ENCODE measurements around the gene THEMIS.
A peak's percentile ranks its signal among the peaks of the same experiment; 100 is the strongest.

Gene THEMIS

GRCh38 chr6:127866766-127867165 lies 34.1 kb downstream of the THEMIS start:
- Mint-ChIP-seq H3K36me3 (ENCODE audit: insufficient read depth) (peaks cover 19% of the 10 kb centered on the region), H3K27me3 (no peaks in the 10 kb centered on the region), H3K4me3 (peak overlapping the region in 1 of 2 donors; percentile 39), H3K27ac (no peak overlapping the region), H3K9me3 (no peaks in the 10 kb centered on the region), H3K4me1 (ENCODE audit: low read depth in 2 of 2) (peaks cover 35 to 66% of the 10 kb centered on the region in 2 donors)
- DNase-seq (no peak), ATAC-seq (replicated peaks) (no peak)

- Mint-ChIP-seq H3K36me3 (ENCODE audit: insufficient read depth) (peaks cover 20% of the 10 kb centered on the region), H3K4me3 (peak overlapping the region in 1 of 2 donors; percentile 28), H3K27me3 (no peaks in the 10 kb centered on the region), H3K4me1 (ENCODE audit: low read depth in 2 of 2) (peaks cover 24 to 56% of the 10 kb centered on the region in 2 donors), H3K27ac (peak overlapping the region; percentile 44 to 75), H3K9me3 (no peaks in the 10 kb centered on the region)
- no peak for DNase-seq
- ATAC-seq (replicated peaks): no peak
Measured at GRCh38 chr6:127865108-127865507, 35.8 kb downstream of the THEMIS start.

- H3K9me3 Mint-ChIP-seq: no peaks in the 10 kb centered on the region
- H3K36me3 Mint-ChIP-seq (ENCODE audit: insufficient read depth): peaks cover 20% of the 10 kb centered on the region
- H3K4me3 Mint-ChIP-seq: peak overlapping the region in 1 of 2 donors; percentile 28
- peak overlapping the region; percentile 44 to 75 for H3K27ac Mint-ChIP-seq
- H3K27me3 Mint-ChIP-seq: no peaks in the 10 kb centered on the region
- ATAC-seq (replicated peaks) (no peak), DNase-seq (no peak)
- peaks cover 21 to 56% of the 10 kb centered on the region in 2 donors for H3K4me1 Mint-ChIP-seq (ENCODE audit: low read depth in 2 of 2)
Measured at GRCh38 chr6:127864701-127865100, 36.2 kb downstream of the THEMIS start.

- ATAC-seq (replicated peaks) (no peak), DNase-seq (no peak)
- H3K4me1 Mint-ChIP-seq (ENCODE audit: low read depth in 2 of 2): peaks cover 30 to 62% of the 10 kb centered on the region in 2 donors
- H3K27ac Mint-ChIP-seq: no peak overlapping the region
- no peak overlapping the region for H3K4me3 Mint-ChIP-seq
- no peaks in the 10 kb centered on the region for H3K27me3 Mint-ChIP-seq
- H3K36me3 Mint-ChIP-seq (ENCODE audit: insufficient read depth): peaks cover 15% of the 10 kb centered on the region
- H3K9me3 Mint-ChIP-seq: no peaks in the 10 kb centered on the region
Measured at GRCh38 chr6:127860723-127861122, 40.1 kb downstream of the THEMIS start.

- Mint-ChIP-seq H3K27ac (no peak overlapping the region), H3K4me1 (ENCODE audit: low read depth in 2 of 2) (peaks cover 29 to 64% of the 10 kb centered on the region in 2 donors), H3K4me3 (no peak overlapping the region), H3K27me3 (no peaks in the 10 kb centered on the region), H3K9me3 (no peaks in the 10 kb centered on the region), H3K36me3 (ENCODE audit: insufficient read depth) (peaks cover 15% of the 10 kb centered on the region)
- ATAC-seq (replicated peaks): no peak
- no peak for DNase-seq
Measured at GRCh38 chr6:127859956-127860355, 40.9 kb downstream of the THEMIS start.

DNA sequence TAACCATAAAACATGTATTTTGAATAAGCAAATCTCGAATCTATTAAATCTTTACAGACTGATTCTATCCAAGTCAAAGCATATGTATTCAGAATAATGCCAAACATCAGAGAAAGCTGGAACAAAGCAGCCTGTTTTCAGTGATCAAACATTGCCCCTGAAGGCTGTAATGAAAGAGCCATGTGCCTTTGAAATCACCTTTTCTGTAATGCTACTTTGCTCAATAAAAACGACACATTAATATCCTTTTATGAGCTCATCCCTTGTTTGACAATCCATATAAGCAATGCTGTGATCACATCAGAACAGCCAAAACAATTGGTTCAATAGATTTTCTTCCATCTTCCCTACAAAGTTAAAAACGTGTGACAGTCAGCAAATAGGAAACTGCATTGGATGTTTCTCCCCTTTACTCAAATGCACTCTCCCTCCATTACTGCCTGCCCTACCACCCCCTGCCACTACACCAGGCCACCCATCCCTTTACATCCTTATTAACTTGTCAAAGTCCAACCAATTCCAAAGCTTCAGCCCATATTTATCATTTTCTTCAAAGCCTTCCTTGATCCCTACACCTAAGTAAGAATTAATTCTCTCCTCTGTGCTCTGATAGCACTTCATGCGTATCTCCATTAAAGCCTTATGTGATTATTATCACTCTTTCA lies 42.0 kb downstream of the THEMIS start:
- Mint-ChIP-seq H3K9me3 (no peaks in the 10 kb centered on the region), H3K27me3 (no peaks in the 10 kb centered on the region), H3K4me3 (no peak overlapping the region), H3K4me1 (ENCODE audit: low read depth in 2 of 2) (peaks cover 28 to 57% of the 10 kb centered on the region in 2 donors), H3K36me3 (ENCODE audit: insufficient read depth) (peaks cover 15% of the 10 kb centered on the region), H3K27ac (peak overlapping the region in 1 of 2 donors; percentile 9)
- DNase-seq: no peak
- ATAC-seq (replicated peaks): no peak

- Mint-ChIP-seq H3K36me3 (ENCODE audit: insufficient read depth) (peaks cover 17% of the 10 kb centered on the region), H3K27me3 (no peaks in the 10 kb centered on the region), H3K27ac (peak overlapping the region; percentile 19 to 69), H3K4me3 (peak overlapping the region in 1 of 2 donors; percentile 50), H3K4me1 (ENCODE audit: low read depth in 2 of 2) (peaks cover 30 to 57% of the 10 kb centered on the region in 2 donors), H3K9me3 (no peaks in the 10 kb centered on the region)
- ATAC-seq (replicated peaks) (peak; percentile 29), DNase-seq (no peak)
Measured at GRCh38 chr6:127857051-127857637, 43.7 kb downstream of the THEMIS start.

DNA sequence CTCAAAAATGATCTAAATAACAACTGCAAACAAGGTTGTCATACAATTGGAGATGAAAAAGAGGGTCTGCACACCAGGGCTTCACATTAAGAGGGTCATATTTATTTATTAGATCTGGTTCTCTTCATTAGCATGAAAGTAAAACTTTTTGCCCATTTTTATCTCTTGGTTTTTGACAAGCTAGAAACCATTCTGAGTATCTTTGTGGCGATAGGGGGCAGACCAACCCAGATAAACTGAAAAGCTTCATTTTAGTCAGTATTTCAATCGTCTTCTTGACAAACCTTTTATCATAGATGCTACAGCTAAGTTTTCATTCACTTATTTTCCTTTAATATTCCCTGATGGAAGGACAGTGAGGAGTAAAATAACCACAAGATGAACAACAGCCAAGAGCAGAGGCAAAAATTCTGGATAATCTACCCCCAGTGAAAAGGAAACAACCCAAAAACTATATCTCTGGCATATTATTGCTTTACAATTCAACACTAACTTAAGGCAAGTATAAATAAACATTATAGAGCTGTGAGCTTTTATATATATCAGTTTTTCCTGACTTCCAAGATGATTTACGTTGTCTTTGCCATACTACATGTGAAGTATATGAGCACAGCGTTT lies 45.2 kb downstream of the THEMIS start:
- Mint-ChIP-seq H3K4me1 (ENCODE audit: low read depth in 2 of 2) (peaks cover 32 to 70% of the 10 kb centered on the region in 2 donors), H3K27ac (peak overlapping the region; percentile 19 to 69), H3K9me3 (no peaks in the 10 kb centered on the region), H3K4me3 (peak overlapping the region in 1 of 2 donors; percentile 37), H3K36me3 (ENCODE audit: insufficient read depth) (peaks cover 18% of the 10 kb centered on the region), H3K27me3 (no peaks in the 10 kb centered on the region)
- DNase-seq (peak; percentile 43 to 62 (median 43)), ATAC-seq (replicated peaks) (peak; percentile 66)

GRCh38 chr6:127854009-127854408 lies 46.8 kb downstream of the THEMIS start:
- ATAC-seq (replicated peaks): no peak
- Mint-ChIP-seq H3K27ac (peak overlapping the region; percentile 10 to 69), H3K4me1 (ENCODE audit: low read depth in 2 of 2) (peaks cover 34 to 70% of the 10 kb centered on the region in 2 donors), H3K9me3 (no peaks in the 10 kb centered on the region), H3K27me3 (no peaks in the 10 kb centered on the region), H3K4me3 (no peak overlapping the region), H3K36me3 (ENCODE audit: insufficient read depth) (peaks cover 23% of the 10 kb centered on the region)
- no peak for DNase-seq

- Mint-ChIP-seq H3K4me3 (peak overlapping the region in 1 of 2 donors; percentile 13), H3K9me3 (no peaks in the 10 kb centered on the region), H3K36me3 (ENCODE audit: insufficient read depth) (peaks cover 35% of the 10 kb centered on the region), H3K27me3 (no peaks in the 10 kb centered on the region), H3K27ac (peak overlapping the region in 1 of 2 donors; percentile 35), H3K4me1 (ENCODE audit: low read depth in 2 of 2) (peaks cover 32 to 66% of the 10 kb centered on the region in 2 donors)
- ATAC-seq (replicated peaks): no peak
- no peak for DNase-seq
Measured at GRCh38 chr6:127851197-127851596, 49.7 kb downstream of the THEMIS start.

DNA sequence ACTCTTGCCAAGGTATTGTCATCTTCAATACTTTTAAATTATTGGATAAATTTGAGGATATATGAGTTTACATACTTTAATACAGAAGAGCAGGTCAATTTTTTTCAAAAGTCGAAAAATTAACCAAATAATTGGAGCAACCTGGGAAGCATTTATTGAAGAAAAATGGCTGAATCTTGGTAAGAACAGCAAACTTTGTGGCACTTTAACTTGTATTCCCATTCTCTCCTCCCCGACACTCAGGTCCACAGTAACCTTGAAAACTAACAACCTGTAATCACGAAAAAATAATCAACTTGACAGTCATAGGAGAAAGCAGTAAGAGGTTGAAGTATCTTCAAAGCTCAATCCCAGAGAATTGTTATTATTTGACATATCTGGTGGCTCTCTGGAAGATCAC lies 55.6 kb downstream of the THEMIS start:
- ATAC-seq (replicated peaks) (no peak), DNase-seq (no peak)
- Mint-ChIP-seq H3K4me1 (ENCODE audit: low read depth in 2 of 2) (peaks cover 18 to 42% of the 10 kb centered on the region in 2 donors), H3K36me3 (ENCODE audit: insufficient read depth) (peaks cover 36% of the 10 kb centered on the region), H3K4me3 (no peak overlapping the region), H3K27ac (no peak overlapping the region), H3K27me3 (no peaks in the 10 kb centered on the region), H3K9me3 (no peaks in the 10 kb centered on the region)

- Mint-ChIP-seq H3K36me3 (ENCODE audit: insufficient read depth) (peaks cover 36% of the 10 kb centered on the region), H3K4me1 (ENCODE audit: low read depth in 2 of 2) (peaks cover 15 to 38% of the 10 kb centered on the region in 2 donors), H3K27ac (no peak overlapping the region)
Measured at GRCh38 chr6:127844529-127844928, 56.3 kb downstream of the THEMIS start.

DNA sequence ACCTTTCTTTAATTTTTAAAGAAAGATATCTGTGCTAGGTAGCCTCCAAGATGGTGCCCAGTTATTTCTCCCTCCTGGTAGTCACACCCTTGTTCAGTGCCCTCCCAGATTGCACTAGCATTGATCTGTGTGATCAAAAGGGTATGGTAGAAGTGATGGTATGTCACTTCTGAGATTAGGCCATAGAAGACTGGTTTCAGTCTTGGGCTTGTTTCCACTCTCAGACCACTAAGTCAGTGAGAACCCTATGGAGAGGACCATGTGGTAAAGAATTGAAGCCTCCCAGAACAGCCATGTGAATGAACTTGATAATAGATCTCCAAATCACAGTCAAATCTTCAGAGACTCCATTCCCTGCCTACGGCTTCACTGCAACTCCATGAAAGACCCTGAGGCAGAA lies 57.3 kb downstream of the THEMIS start:
- H3K36me3 Mint-ChIP-seq (ENCODE audit: insufficient read depth): peaks cover 31% of the 10 kb centered on the region
- H3K9me3 Mint-ChIP-seq: no peaks in the 10 kb centered on the region
- ATAC-seq (replicated peaks) (no peak), DNase-seq (no peak)
- H3K4me1 Mint-ChIP-seq (ENCODE audit: low read depth in 2 of 2): peaks cover 13 to 37% of the 10 kb centered on the region in 2 donors
- H3K27me3 Mint-ChIP-seq: no peaks in the 10 kb centered on the region
- no peak overlapping the region for H3K27ac Mint-ChIP-seq
- no peak overlapping the region for H3K4me3 Mint-ChIP-seq

More at GRCh38 chr6:127844529-127844928, 56.3 kb downstream of the THEMIS start:
- Mint-ChIP-seq H3K9me3 (no peaks in the 10 kb centered on the region), H3K27me3 (no peaks in the 10 kb centered on the region), H3K4me3 (no peak overlapping the region)
- DNase-seq: no peak
- ATAC-seq (replicated peaks): no peak

GRCh38 chr6:127842562-127842961 lies 58.3 kb downstream of the THEMIS start:
- peaks cover 13 to 36% of the 10 kb centered on the region in 2 donors for H3K4me1 Mint-ChIP-seq (ENCODE audit: low read depth in 2 of 2)
- H3K4me3 Mint-ChIP-seq: no peak overlapping the region
- H3K36me3 Mint-ChIP-seq (ENCODE audit: insufficient read depth): peaks cover 24% of the 10 kb centered on the region
- H3K27ac Mint-ChIP-seq: peak overlapping the region in 1 of 2 donors; percentile 16
- DNase-seq: no peak
- ATAC-seq (replicated peaks): no peak
- H3K9me3 Mint-ChIP-seq: no peaks in the 10 kb centered on the region
- no peaks in the 10 kb centered on the region for H3K27me3 Mint-ChIP-seq
